Coronary artery (tissue), 2 donors: ENCODE measurements around the gene FMN1.
"Not testable (repeated sequence)": the region's sequence is repeated elsewhere in the genome, so short reads cannot be mapped to it uniquely, and the experiment has no call there.

Source experiments
- DNase-seq: peaks from one replicate; pipeline ENCODE4 v3.0.0-alpha.2; 2017; ENCODE audit warnings: low spot score
- H3K27ac ChIP-seq, 2 donors: fragments of 200-600 bp; sonication (generic); one replicate each; pipeline ENCODE4 v1.5.1; 2016 to 2019
- H3K4me3 ChIP-seq: fragments of 200-600 bp; sonication (generic); 2 replicates; pipeline ENCODE4 v1.5.1; 2016; ENCODE audit warnings: mild to moderate bottlenecking, moderate library complexity
- CTCF ChIP-seq: fragments of 200-600 bp; sonication (generic); IDR thresholded peaks from one replicate; pipeline ENCODE4 v1.5.1; 2019; ENCODE audit warnings: antibody characterized with exemption

FMN1 gene

DNA sequence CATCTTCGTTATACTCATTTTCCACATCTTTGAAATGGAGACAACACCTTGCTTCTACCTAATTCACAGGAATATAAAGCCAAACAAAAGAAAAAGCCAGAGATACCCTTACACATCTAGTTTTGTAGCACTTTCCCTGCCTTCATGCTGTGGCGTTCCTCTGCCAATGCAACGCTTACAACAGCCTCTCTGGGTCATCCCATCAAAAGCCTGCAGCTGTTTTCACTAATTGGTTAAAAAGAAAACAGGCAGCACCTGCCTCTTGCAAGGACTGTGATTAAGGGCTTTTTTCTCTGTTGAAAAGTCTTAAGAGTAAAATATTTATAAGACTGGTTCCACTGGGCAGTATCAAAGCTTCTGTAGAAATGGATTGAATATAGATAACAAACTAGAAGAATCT is 120.3 kb downstream of the FMN1 start:
- no peak overlapping the region for H3K4me3 ChIP-seq
- H3K27ac ChIP-seq = no peak overlapping the region
- DNase-seq = no peak
- TF ChIP-seq CTCF = no peak

DNA sequence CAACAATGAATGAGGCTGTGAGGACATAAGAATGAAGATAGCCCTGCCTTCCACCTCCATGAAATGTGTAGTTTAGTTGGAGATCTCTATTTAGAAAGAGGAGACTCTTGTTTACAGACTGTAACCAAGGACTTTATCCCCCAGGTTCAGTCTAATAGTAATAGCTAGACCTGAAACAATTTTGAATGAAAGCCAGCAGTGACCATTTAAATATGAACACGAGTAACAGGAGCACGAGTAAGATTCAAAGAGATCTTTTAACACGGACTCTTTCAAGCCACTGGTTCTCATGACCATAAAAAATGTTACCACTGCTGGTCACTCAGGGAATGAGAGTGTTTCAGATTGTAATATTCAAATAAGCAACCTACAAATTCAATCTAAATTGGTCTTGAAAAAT is 123.1 kb downstream of the FMN1 start:
- DNase-seq = no peak
- Histone ChIP-seq H3K27ac (no peak overlapping the region), H3K4me3 (no peak overlapping the region)
- no peak for TF ChIP-seq CTCF

GRCh38 chr15:33069903-33070302 is 124.6 kb downstream of the FMN1 start:
- DNase-seq, H3K27ac ChIP-seq, H3K4me3 ChIP-seq: not testable (repeated sequence)

DNA sequence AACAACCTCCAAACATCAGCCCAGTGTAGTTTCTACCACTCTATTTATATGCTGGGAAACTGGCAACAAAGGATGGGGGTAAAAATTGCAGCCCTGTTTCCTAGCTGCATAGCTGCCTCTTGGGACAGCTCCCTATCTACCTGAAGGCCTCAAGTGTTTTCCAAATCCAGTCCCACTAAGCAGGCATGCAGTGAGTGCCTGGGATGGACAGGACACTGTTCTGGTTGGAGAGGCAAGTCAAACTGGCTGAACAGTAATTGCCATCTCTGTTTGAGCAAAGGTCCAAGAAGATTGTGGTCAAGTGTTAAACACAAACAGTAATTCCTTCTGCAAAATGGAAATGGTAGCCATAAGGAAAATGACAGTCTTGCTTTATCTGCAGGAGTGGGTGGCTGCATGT is 125.4 kb downstream of the FMN1 start:
- H3K27ac ChIP-seq = no peak overlapping the region
- DNase-seq = no peak
- no peak overlapping the region for H3K4me3 ChIP-seq
- no peak for TF ChIP-seq CTCF

DNA sequence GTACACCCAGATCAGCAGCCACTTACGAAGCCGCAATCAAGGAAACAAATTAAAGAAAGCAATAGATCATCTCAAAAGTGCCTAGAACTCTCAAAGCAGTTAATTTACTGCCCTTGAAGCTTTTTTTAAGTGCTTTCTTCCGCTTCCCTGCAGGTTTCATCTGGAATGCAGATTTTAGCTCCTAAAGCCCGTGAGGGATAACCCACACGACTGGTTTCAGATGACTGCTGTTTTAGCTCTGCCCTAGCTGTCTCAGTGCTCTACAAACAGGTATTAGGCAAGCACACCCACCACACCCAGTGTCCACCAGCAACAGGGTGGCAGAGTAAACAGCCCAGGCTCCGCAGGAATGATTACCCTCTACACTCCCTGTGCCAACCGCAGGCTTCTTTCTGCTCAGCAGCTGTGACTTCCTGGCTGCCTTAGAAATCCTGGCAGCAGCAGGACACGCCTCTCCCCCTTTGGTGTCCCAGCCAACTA is 126.0 kb downstream of the FMN1 start:
- Histone ChIP-seq H3K4me3 (no peak overlapping the region), H3K27ac (no peak overlapping the region)
- no peak for TF ChIP-seq CTCF
- DNase-seq = no peak

DNA sequence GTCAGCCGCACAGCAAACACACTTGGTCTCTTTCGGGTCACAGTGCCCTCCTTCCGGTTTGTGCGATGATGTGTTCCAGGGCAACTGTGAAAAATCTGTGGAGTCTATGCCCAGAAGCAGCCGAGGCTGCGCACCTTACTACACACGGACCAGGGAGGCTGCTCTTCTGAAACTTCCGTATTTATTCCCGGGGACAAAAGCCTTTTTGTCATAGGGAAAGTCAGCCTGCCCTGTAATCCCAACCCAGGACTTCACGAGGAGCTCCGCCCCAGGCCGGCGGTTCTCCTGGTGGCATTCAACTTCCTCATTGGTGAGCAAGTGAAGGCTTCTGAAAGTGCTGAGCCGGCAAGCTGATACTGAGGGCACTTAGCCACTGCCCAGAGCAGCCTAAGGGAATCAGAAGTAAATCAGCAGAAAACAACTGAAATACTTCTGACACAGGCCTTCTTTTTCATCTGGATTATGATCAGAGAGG is 126.5 kb downstream of the FMN1 start:
- DNase-seq = no peak
- H3K4me3 ChIP-seq = no peak overlapping the region
- no peak overlapping the region for H3K27ac ChIP-seq

GRCh38 chr15:33067456-33067855 is 127.1 kb downstream of the FMN1 start:
- no peak overlapping the region for H3K27ac ChIP-seq
- H3K4me3 ChIP-seq = no peak overlapping the region
- no peak for DNase-seq
- no peak for TF ChIP-seq CTCF

More for the DNA sequence above, 126.5 kb downstream of the FMN1 start:
- no peak for TF ChIP-seq CTCF

GRCh38 chr15:33066584-33066983 is 127.9 kb downstream of the FMN1 start:
- H3K4me3 ChIP-seq = no peak overlapping the region
- no peak for DNase-seq
- H3K27ac ChIP-seq = no peak overlapping the region
- no peak for TF ChIP-seq CTCF
